ENCODE results near the gene LAG3. TPM values are rescaled to one million over a fixed set of nuclear protein-coding genes. Genes with fewer than 3 reads are reported as not detected.

The LAG3 gene
- total RNA-seq, 1 experiment from 2014 or later = 4.1 TPM

DNA sequence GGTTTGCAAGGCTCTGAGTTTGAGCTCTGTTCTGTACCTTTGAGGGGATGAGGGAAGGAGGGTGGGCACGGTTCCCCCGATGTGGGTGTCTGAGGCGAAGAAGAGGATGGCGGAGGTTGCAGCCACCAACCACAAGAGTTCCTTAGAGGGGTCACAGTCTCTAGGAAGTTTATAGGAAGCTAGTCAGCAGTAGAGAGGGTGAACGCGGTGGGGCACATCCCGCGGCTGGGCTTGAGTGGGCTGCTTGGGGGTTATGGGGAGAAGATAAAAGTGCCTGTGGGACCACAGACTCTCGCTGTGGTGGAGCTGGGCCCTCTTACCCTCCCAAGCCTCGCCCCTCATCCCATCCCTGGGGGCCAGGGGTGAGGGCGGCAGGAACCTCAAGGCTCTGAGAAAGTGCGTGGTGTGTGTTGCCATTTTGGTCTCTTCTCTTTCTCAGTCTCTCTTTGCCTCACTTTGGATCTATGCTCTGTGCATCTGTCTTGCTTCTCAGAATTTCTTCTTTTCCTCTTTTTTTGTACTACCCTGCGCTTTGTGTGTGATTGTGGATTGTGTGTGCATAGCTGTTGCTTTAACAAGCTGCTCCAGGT, 19.7 kb downstream of the LAG3 start:
- no peak overlapping the region for H3K27ac ChIP-seq (ENCODE audit: low read depth, low read length, poor library complexity, severe bottlenecking)
- TF ChIP-seq, protein P1, sequence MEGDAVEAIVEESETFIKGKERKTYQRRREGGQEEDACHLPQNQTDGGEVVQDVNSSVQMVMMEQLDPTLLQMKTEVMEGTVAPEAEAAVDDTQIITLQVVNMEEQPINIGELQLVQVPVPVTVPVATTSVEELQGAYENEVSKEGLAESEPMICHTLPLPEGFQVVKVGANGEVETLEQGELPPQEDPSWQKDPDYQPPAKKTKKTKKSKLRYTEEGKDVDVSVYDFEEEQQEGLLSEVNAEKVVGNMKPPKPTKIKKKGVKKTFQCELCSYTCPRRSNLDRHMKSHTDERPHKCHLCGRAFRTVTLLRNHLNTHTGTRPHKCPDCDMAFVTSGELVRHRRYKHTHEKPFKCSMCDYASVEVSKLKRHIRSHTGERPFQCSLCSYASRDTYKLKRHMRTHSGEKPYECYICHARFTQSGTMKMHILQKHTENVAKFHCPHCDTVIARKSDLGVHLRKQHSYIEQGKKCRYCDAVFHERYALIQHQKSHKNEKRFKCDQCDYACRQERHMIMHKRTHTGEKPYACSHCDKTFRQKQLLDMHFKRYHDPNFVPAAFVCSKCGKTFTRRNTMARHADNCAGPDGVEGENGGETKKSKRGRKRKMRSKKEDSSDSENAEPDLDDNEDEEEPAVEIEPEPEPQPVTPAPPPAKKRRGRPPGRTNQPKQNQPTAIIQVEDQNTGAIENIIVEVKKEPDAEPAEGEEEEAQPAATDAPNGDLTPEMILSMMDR (conservative IDR thresholded peaks at IDR 0.05; ENCODE audit: low read depth, low read length) = no peak
- TF ChIP-seq EZH2 (IDR thresholded peaks at IDR 0.05; ENCODE audit: borderline replicate concordance, low read depth, low read length, poor library complexity, severe bottlenecking) = no peak
- POLR2A ChIA-PET (ENCODE audit: low non-redundant PET) = interaction anchor here (0.5 kb wide), 1 partner anchor 12 kb away, joined by 4 read pairs; no protein-coding TSS in a partner anchor
- no peaks in the 10 kb centered on the region for H3K9me3 ChIP-seq (ENCODE audit: low read depth, low read length, poor library complexity, severe bottlenecking)
- no TSS peak for BruUV-seq (replicated peaks)
- intact Hi-C loops (cut with micrococcal nuclease; ENCODE audit: unreplicated experiment) = no loop called here
- H3K4me3 ChIP-seq (ENCODE audit: low read depth, low read length, poor library complexity, severe bottlenecking) = no peak overlapping the region
- no peaks in the 10 kb centered on the region for H3K4me1 ChIP-seq (ENCODE audit: insufficient read depth, low read length, poor library complexity, severe bottlenecking)
- no peaks in the 10 kb centered on the region for H3K27me3 ChIP-seq (replicated peaks; ENCODE audit: insufficient read depth, low read depth, low read length, poor library complexity)
- DNase-seq (ENCODE audit: low spot score) = no peak
- H3K36me3 ChIP-seq (ENCODE audit: insufficient read depth, low read length, poor library complexity, severe bottlenecking) = no peaks in the 10 kb centered on the region
- CTCF ChIA-PET = no interaction called here

- Histone ChIP-seq H3K27ac (ENCODE audit: low read depth, low read length, poor library complexity, severe bottlenecking) (no peak overlapping the region), H3K36me3 (ENCODE audit: insufficient read depth, low read length, poor library complexity, severe bottlenecking) (no peaks in the 10 kb centered on the region), H3K4me3 (ENCODE audit: low read depth, low read length, poor library complexity, severe bottlenecking) (no peak overlapping the region), H3K27me3 (replicated peaks; ENCODE audit: insufficient read depth, low read depth, low read length, poor library complexity) (no peaks in the 10 kb centered on the region), H3K4me1 (ENCODE audit: insufficient read depth, low read length, poor library complexity, severe bottlenecking) (no peaks in the 10 kb centered on the region), H3K9me3 (ENCODE audit: low read depth, low read length, poor library complexity, severe bottlenecking) (no peaks in the 10 kb centered on the region)
- CTCF ChIA-PET = no interaction called here
- DNase-seq (ENCODE audit: low spot score) = no peak
- TF ChIP-seq, protein P1 (conservative IDR thresholded peaks at IDR 0.05; ENCODE audit: low read depth, low read length) = no peak
- TF ChIP-seq EZH2 (IDR thresholded peaks at IDR 0.05; ENCODE audit: borderline replicate concordance, low read depth, low read length, poor library complexity, severe bottlenecking) = no peak
- POLR2A ChIA-PET (ENCODE audit: low non-redundant PET) = no interaction called here
- intact Hi-C loops (cut with micrococcal nuclease; ENCODE audit: unreplicated experiment) = no loop called here
- no TSS peak for BruUV-seq (replicated peaks)
Observed at GRCh38 chr12:6792522-6793201, 20.3 kb downstream of the LAG3 start.

DNA sequence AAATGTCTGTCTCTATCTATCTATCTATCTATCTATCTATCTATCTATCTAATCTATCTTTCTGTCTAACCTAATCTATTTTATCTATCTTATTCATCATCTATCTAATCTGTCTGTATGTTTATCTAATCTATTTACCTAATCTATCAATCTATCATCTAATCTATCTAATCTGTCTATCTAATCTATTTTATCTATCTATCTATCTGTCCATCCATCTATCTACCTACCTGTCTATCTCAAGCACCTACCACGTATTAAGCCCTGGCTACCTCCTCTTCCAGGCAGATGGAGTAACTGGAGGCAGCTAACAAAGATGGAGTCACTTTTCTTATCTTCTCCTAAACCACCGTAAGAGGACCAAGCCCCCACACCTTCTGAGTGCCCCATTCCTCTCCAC, 22.8 kb downstream of the LAG3 start:
- CTCF ChIA-PET = no interaction called here

More for the DNA sequence above, 22.8 kb downstream of the LAG3 start:
- DNase-seq (ENCODE audit: low spot score) = no peak
- no peaks in the 10 kb centered on the region for H3K4me1 ChIP-seq (ENCODE audit: insufficient read depth, low read length, poor library complexity, severe bottlenecking)
- H3K9me3 ChIP-seq (ENCODE audit: low read depth, low read length, poor library complexity, severe bottlenecking) = no peaks in the 10 kb centered on the region
- H3K27ac ChIP-seq (ENCODE audit: low read depth, low read length, poor library complexity, severe bottlenecking) = no peak overlapping the region
- H3K27me3 ChIP-seq (replicated peaks; ENCODE audit: insufficient read depth, low read depth, low read length, poor library complexity) = no peaks in the 10 kb centered on the region
- no TSS peak for BruUV-seq (replicated peaks)
- H3K4me3 ChIP-seq (ENCODE audit: low read depth, low read length, poor library complexity, severe bottlenecking) = no peak overlapping the region
- intact Hi-C loops (cut with micrococcal nuclease; ENCODE audit: unreplicated experiment) = no loop called here
- POLR2A ChIA-PET (ENCODE audit: low non-redundant PET) = no interaction called here
- TF ChIP-seq, protein P1 (conservative IDR thresholded peaks at IDR 0.05; ENCODE audit: low read depth, low read length) = no peak
- no peak for TF ChIP-seq EZH2 (IDR thresholded peaks at IDR 0.05; ENCODE audit: borderline replicate concordance, low read depth, low read length, poor library complexity, severe bottlenecking)
- H3K36me3 ChIP-seq (ENCODE audit: insufficient read depth, low read length, poor library complexity, severe bottlenecking) = no peaks in the 10 kb centered on the region

Measured in A673 (cell line).